Liver (tissue), 9 donors: ENCODE data around the gene DOK6. TPM values are rescaled to one million over a fixed set of nuclear protein-coding genes. Genes with fewer than 3 reads are reported as not detected.

ENCODE experiments used
- DNase-seq: peaks from one replicate; pipeline ENCODE4 v3.0.0-alpha.2; 2017; ENCODE audit warnings: low spot score
- H3K27ac ChIP-seq, 2 donors: one replicate each; pipeline ENCODE4 v1.7.0; 2013; ENCODE audit warnings: inconsistent platforms in 2 of 2, low read length in 2 of 2, control low read depth in 1 of 2, low read depth in 1 of 2, mild to moderate bottlenecking in 1 of 2
- H3K27me3 ChIP-seq, 4 donors: one replicate each; pipeline versions ENCODE4 v1.6.1 to v1.7.0; 2013; ENCODE audit warnings: low read length in 3 of 4, inconsistent platforms in 1 of 4, mild to moderate bottlenecking in 1 of 4, moderate library complexity in 1 of 4; ENCODE audit not compliant: control insufficient read depth in 4 of 4, insufficient read depth in 4 of 4
- H3K36me3 ChIP-seq, 4 donors: one replicate each; pipeline versions ENCODE4 v1.6.1 to v1.7.0; 2013; ENCODE audit warnings: low read length in 3 of 4, mild to moderate bottlenecking in 3 of 4, low read depth in 1 of 4, moderate library complexity in 1 of 4; ENCODE audit not compliant: control insufficient read depth in 4 of 4, insufficient read depth in 3 of 4
- H3K4me1 ChIP-seq, 4 donors: one replicate each; pipeline versions ENCODE4 v1.6.1 to v1.7.0; 2013; ENCODE audit warnings: low read length in 3 of 4, mild to moderate bottlenecking in 3 of 4, moderate library complexity in 1 of 4; ENCODE audit not compliant: control insufficient read depth in 4 of 4, insufficient read depth in 4 of 4
- H3K4me3 ChIP-seq, 3 donors: one replicate each; pipeline versions ENCODE4 v1.6.1 to v1.7.0; 2013; ENCODE audit warnings: low read length in 3 of 3, control low read depth in 1 of 3, low read depth in 1 of 3, mild to moderate bottlenecking in 1 of 3
- H3K9ac ChIP-seq, 2 donors: one replicate each; pipeline ENCODE4 v1.7.0; 2013; ENCODE audit warnings: low read length in 2 of 2, mild to moderate bottlenecking in 2 of 2, moderate library complexity in 2 of 2, control low read depth in 1 of 2, low read depth in 1 of 2
- H3K9me3 ChIP-seq, 4 donors: one replicate each; pipeline versions ENCODE4 v1.6.1 to v1.7.0; 2013; ENCODE audit warnings: low read length in 3 of 4; ENCODE audit not compliant: control insufficient read depth in 4 of 4
- ATF3 ChIP-seq: IDR thresholded peaks from 2 replicates; pipeline ENCODE4 v1.6.1; 2016; ENCODE audit warnings: antibody characterized with exemption
- CTCF ChIP-seq: fragments of 150-350 bp; IDR thresholded peaks from 2 replicates; pipeline ENCODE4 v1.5.1; 2017; ENCODE audit warnings: improper control_type of control experiment, low read depth, low read length; ENCODE audit not compliant: missing input control
- EGR1 ChIP-seq, 2 donors: IDR thresholded peaks; 2 replicates each; pipeline ENCODE4 v1.6.1; 2016 to 2018; ENCODE audit warnings: antibody characterized with exemption in 2 of 2, low read depth in 2 of 2
- FOXA1 ChIP-seq: IDR thresholded peaks from 2 replicates; pipeline ENCODE4 v1.6.1; 2016; ENCODE audit warnings: antibody characterized with exemption
- FOXA2 ChIP-seq: IDR thresholded peaks from 2 replicates; pipeline ENCODE4 v1.6.1; 2016; ENCODE audit warnings: antibody characterized with exemption
- GABPA ChIP-seq, 2 donors: IDR thresholded peaks in 1 of 2; conservative IDR thresholded peaks in 1 of 2; 2 replicates each; pipeline ENCODE4 v1.6.1; 2016; ENCODE audit warnings: antibody characterized with exemption in 2 of 2, mild to moderate bottlenecking in 1 of 2, moderate library complexity in 1 of 2
- HNF4A ChIP-seq, 2 donors: conservative IDR thresholded peaks; 2 replicates each; pipeline ENCODE4 v1.6.1; 2016; ENCODE audit warnings: antibody characterized with exemption in 2 of 2, mild to moderate bottlenecking in 2 of 2
- HNF4G ChIP-seq: IDR thresholded peaks from 2 replicates; pipeline ENCODE4 v1.6.1; 2016; ENCODE audit warnings: antibody characterized with exemption
- JUND ChIP-seq, 2 donors: IDR thresholded peaks; 2 replicates each; pipeline ENCODE4 v1.6.1; 2016; ENCODE audit warnings: antibody characterized with exemption in 2 of 2
- MAX ChIP-seq: IDR thresholded peaks from 2 replicates; pipeline ENCODE4 v1.6.1; 2016; ENCODE audit warnings: antibody characterized with exemption
- NR2F2 ChIP-seq: IDR thresholded peaks from 2 replicates; pipeline ENCODE4 v1.6.1; 2016; ENCODE audit warnings: antibody characterized with exemption
- RAD21 ChIP-seq, 2 donors: IDR thresholded peaks; 2 replicates each; pipeline ENCODE4 v1.6.1; 2016; ENCODE audit warnings: antibody characterized with exemption in 2 of 2, mild to moderate bottlenecking in 2 of 2
- REST ChIP-seq: IDR thresholded peaks from 2 replicates; pipeline ENCODE4 v1.6.1; 2016; ENCODE audit warnings: antibody characterized with exemption, mild to moderate bottlenecking
- RXRA ChIP-seq, 2 donors: IDR thresholded peaks; 2 replicates each; pipeline ENCODE4 v1.6.1; 2017 to 2018; ENCODE audit warnings: antibody characterized with exemption in 2 of 2, mild to moderate bottlenecking in 1 of 2
- SP1 ChIP-seq: IDR thresholded peaks from 2 replicates; pipeline ENCODE4 v1.6.1; 2018; ENCODE audit warnings: antibody characterized with exemption, mild to moderate bottlenecking
- TAF1 ChIP-seq: conservative IDR thresholded peaks from 2 replicates; pipeline ENCODE4 v1.6.1; 2016; ENCODE audit warnings: antibody characterized with exemption, mild to moderate bottlenecking
- YY1 ChIP-seq: IDR thresholded peaks from 2 replicates; pipeline ENCODE4 v1.6.1; 2016; ENCODE audit warnings: antibody characterized with exemption, mild to moderate bottlenecking
- ZBTB33 ChIP-seq: IDR thresholded peaks from 2 replicates; pipeline ENCODE4 v1.6.1; 2016; ENCODE audit warnings: antibody characterized with exemption
- WGBS: extraction: QIAGEN DNeasy Blood & Tissue Kit; methylation state at CpG from one replicate; pipeline ENCODE4 v1.1.7; 2013; 5-methylcytosine and 5-hydroxymethylcytosine counted together
- polyA plus RNA-seq, 2 donors: library from polyadenylated mRNA; stranded (reverse) in 1 of 2; unstranded in 1 of 2; fragments of 200-250 nt in 1 of 2; fragments of >200 nt in 1 of 2; fragmentation: Nextera tagmentation in 1 of 2; extraction: Ambion mirVana in 1 of 2; gene quantifications; one replicate each; pipeline versions ENCODE4 v1.2.1 to v1.2.3, GENCODE V29; 2013 to 2015
- total RNA-seq, 2 donors: library from RNA; depleted of rRNA; stranded (reverse); fragments of >200 nt; gene quantifications; one replicate each; pipeline ENCODE4 v1.2.3, GENCODE V29; 2014
- donor health status: healthy.
- donor health status: healthy.
- donor health status: healthy.
- donor health status: healthy.
- donor health status: healthy.

DOK6 gene
- total and polyA plus RNA-seq, 4 donors, result 0.08 to 1.1 (median 0.67) TPM

- Histone ChIP-seq H3K9ac (no peak overlapping the region), H3K27me3 (no peaks in the 10 kb centered on the region), H3K27ac (no peak overlapping the region), H3K9me3 (no peaks in the 10 kb centered on the region), H3K36me3 (no peaks in the 10 kb centered on the region), H3K4me3 (no peak overlapping the region), H3K4me1 (no peaks in the 10 kb centered on the region)
- TF ChIP-seq RAD21 (IDR thresholded peaks at IDR 0.05) (no peak), FOXA2 (no peak), HNF4A (conservative IDR thresholded peaks at IDR 0.05) (no peak), REST (no peak), NR2F2 (no peak), HNF4G (no peak), SP1 (no peak), YY1 (no peak), ZBTB33 (no peak), MAX (no peak), FOXA1 (no peak), EGR1 (IDR thresholded peaks at IDR 0.05; ENCODE audit: low read depth in 2 of 2) (no peak), JUND (IDR thresholded peaks at IDR 0.05) (no peak), TAF1 (no peak), GABPA (IDR thresholded peaks at IDR 0.05 in 1 of 2, conservative IDR thresholded peaks at IDR 0.05 in 1 of 2) (no peak)
- WGBS, result 90% methylated on average over 2 of the region's 2 CpGs
- DNase-seq, result no peak
Measured at GRCh38 chr18:69784815-69785214, 384.1 kb downstream of the DOK6 start.

- WGBS, result 91% methylated on average over 3 of the region's 3 CpGs
Measured at GRCh38 chr18:69785466-69785865, 384.8 kb downstream of the DOK6 start.

More at GRCh38 chr18:69785466-69785865, 384.8 kb downstream of the DOK6 start:
- Histone ChIP-seq H3K4me1 (no peaks in the 10 kb centered on the region), H3K9ac (no peak overlapping the region), H3K27ac (no peak overlapping the region), H3K36me3 (no peaks in the 10 kb centered on the region), H3K27me3 (no peaks in the 10 kb centered on the region), H3K4me3 (no peak overlapping the region), H3K9me3 (no peaks in the 10 kb centered on the region)
- TF ChIP-seq SP1, result no peak
- no peak for TF ChIP-seq FOXA1
- no peak for TF ChIP-seq ATF3
- no peak for TF ChIP-seq ZBTB33
- TF ChIP-seq FOXA2, result no peak
- TF ChIP-seq NR2F2, result no peak
- no peak for TF ChIP-seq EGR1 (IDR thresholded peaks at IDR 0.05; ENCODE audit: low read depth in 2 of 2)
- no peak for TF ChIP-seq HNF4G
- TF ChIP-seq CTCF, result no peak
- no peak for TF ChIP-seq RXRA (IDR thresholded peaks at IDR 0.05)
- no peak for TF ChIP-seq GABPA (IDR thresholded peaks at IDR 0.05 in 1 of 2, conservative IDR thresholded peaks at IDR 0.05 in 1 of 2)
- TF ChIP-seq YY1, result no peak
- TF ChIP-seq REST, result no peak
- no peak for TF ChIP-seq MAX
- no peak for TF ChIP-seq TAF1
- no peak for TF ChIP-seq HNF4A (conservative IDR thresholded peaks at IDR 0.05)
- DNase-seq, result no peak
